DND-41 (cell line): ENCODE measurements around the gene IGSF21.

Experiments used
- EZH2 ChIP-seq: IDR thresholded peaks from 3 replicates; pipeline ENCODE4 v1.6.1; 2012; ENCODE audit warnings: borderline replicate concordance, low read depth, mild to moderate bottlenecking, moderate library complexity, low read length, inconsistent platforms; ENCODE audit not compliant: severe bottlenecking
- TF ChIP-seq, protein P1 (sequence below): IDR thresholded peaks from 2 replicates; pipeline ENCODE4 v1.5.1; 2012; ENCODE audit warnings: borderline replicate concordance, low read length, moderate library complexity, mild to moderate bottlenecking; ENCODE audit not compliant: poor library complexity, severe bottlenecking; ENCODE audit errors: extremely low read depth

- TF ChIP-seq, protein P1, sequence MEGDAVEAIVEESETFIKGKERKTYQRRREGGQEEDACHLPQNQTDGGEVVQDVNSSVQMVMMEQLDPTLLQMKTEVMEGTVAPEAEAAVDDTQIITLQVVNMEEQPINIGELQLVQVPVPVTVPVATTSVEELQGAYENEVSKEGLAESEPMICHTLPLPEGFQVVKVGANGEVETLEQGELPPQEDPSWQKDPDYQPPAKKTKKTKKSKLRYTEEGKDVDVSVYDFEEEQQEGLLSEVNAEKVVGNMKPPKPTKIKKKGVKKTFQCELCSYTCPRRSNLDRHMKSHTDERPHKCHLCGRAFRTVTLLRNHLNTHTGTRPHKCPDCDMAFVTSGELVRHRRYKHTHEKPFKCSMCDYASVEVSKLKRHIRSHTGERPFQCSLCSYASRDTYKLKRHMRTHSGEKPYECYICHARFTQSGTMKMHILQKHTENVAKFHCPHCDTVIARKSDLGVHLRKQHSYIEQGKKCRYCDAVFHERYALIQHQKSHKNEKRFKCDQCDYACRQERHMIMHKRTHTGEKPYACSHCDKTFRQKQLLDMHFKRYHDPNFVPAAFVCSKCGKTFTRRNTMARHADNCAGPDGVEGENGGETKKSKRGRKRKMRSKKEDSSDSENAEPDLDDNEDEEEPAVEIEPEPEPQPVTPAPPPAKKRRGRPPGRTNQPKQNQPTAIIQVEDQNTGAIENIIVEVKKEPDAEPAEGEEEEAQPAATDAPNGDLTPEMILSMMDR, result no peak
- no peak for TF ChIP-seq EZH2
These were observed 27.5 kb upstream of the IGSF21 start for GRCh38 chr1:18079941-18080735.
